ENCODE measurements around the gene CTRL.

The CTRL gene

GRCh38 chr16:67962135-67962534, 30.5 kb upstream of the CTRL start:
- DNase-seq, result no peak

GRCh38 chr16:67961551-67961957, 29.9 kb upstream of the CTRL start:
- DNase-seq, result no peak

GRCh38 chr16:67959536-67960329, 28.1 kb upstream of the CTRL start:
- DNase-seq, result no peak

- DNase-seq, result no peak
These were observed 26.0 kb upstream of the CTRL start for GRCh38 chr16:67957622-67958021.

- no peak for DNase-seq
These were observed 22.9 kb upstream of the CTRL start for GRCh38 chr16:67954421-67955196.

- DNase-seq, result no peak
These were observed 22.1 kb upstream of the CTRL start for GRCh38 chr16:67953641-67954375.

- DNase-seq, result no peak
These were observed 19.8 kb upstream of the CTRL start for GRCh38 chr16:67951485-67951884.

- no peak for DNase-seq
These were observed 18.7 kb upstream of the CTRL start for GRCh38 chr16:67950335-67950843.

GRCh38 chr16:67949645-67950044, 18.0 kb upstream of the CTRL start:
- DNase-seq, result no peak

GRCh38 chr16:67948015-67948414, 16.4 kb upstream of the CTRL start:
- DNase-seq, result no peak

GRCh38 chr16:67946966-67947558, 15.4 kb upstream of the CTRL start:
- no peak for DNase-seq

- no peak for DNase-seq
These were observed 14.5 kb upstream of the CTRL start for GRCh38 chr16:67946128-67946569.

- no peak for DNase-seq
These were observed 13.8 kb upstream of the CTRL start for GRCh38 chr16:67945392-67945933.

- no peak for DNase-seq
These were observed 13.2 kb upstream of the CTRL start for GRCh38 chr16:67944690-67945391.

GRCh38 chr16:67943619-67944504, 12.2 kb upstream of the CTRL start, which contains the start of gene LCAT:
TSS of gene LCAT (minus strand) at chr16:67944120. CDS start at chr16:67944101, 19 bp downstream.
- no peak for DNase-seq

- no peak for DNase-seq
These were observed 11.6 kb upstream of the CTRL start for GRCh38 chr16:67943256-67943618.

- no peak for DNase-seq
These were observed 11.0 kb upstream of the CTRL start for GRCh38 chr16:67942510-67943255.

GRCh38 chr16:67942200-67942509, 10.5 kb upstream of the CTRL start:
- DNase-seq, result no peak

- DNase-seq, result no peak
These were observed 10.0 kb upstream of the CTRL start for GRCh38 chr16:67941469-67942199.
